HG03097 (cell line): Measurements from ENCODE around the gene FOXB2.
"Not testable (repeated sequence)": the region's sequence is repeated elsewhere in the genome, so short reads cannot be mapped to it uniquely, and the experiment has no call there.

ENCODE experiments used
- ATAC-seq: cut with Tn5 transposase; IDR thresholded peaks from one replicate; pipeline ENCODE4 v1.9.1; 2021; ENCODE audit not compliant: unreplicated experiment, low FRiP score

Gene FOXB2

DNA sequence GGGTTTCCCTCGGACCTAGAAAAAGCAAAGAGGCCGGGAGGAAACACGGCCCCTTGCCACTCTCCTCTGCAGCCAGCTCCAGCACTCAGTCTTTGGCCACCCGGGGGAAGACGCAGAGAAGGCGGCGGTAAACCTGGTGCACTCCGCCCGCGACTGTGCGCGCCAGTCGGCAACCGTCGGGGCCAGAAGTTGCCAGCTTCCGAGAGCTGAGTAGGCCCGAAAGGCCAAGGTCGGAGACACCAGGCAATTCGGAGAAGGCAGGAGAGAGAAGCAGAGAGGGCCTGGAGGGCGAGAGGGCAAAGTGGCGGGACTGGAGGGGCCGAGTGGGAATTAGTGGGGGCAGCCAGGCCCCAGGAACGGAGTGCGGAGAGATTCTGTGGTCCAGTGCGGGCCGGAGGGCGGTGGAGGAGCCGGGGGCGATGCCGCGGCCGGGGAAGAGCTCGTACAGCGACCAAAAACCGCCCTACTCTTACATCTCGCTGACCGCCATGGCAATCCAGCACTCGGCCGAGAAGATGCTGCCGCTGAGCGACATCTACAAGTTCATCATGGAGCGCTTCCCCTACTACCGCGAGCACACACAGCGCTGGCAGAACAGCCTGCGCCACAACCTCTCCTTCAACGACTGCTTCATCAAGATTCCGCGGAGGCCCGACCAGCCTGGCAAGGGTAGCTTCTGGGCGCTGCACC, at the start of gene FOXB2:
FOXB2 (plus strand) TSS at position 420 of the 690 bp plus-strand sequence; CDS start at position 420, 0 bp downstream.
- no peak for ATAC-seq

GRCh38 chr9:76969716-76970115, 49.7 kb upstream of the FOXB2 start:
- no peak for ATAC-seq

- ATAC-seq = not testable (repeated sequence)
Measured at GRCh38 chr9:76978831-76979230, 40.6 kb upstream of the FOXB2 start.

- ATAC-seq = no peak
Measured at GRCh38 chr9:76980566-76980965, 38.9 kb upstream of the FOXB2 start.

DNA sequence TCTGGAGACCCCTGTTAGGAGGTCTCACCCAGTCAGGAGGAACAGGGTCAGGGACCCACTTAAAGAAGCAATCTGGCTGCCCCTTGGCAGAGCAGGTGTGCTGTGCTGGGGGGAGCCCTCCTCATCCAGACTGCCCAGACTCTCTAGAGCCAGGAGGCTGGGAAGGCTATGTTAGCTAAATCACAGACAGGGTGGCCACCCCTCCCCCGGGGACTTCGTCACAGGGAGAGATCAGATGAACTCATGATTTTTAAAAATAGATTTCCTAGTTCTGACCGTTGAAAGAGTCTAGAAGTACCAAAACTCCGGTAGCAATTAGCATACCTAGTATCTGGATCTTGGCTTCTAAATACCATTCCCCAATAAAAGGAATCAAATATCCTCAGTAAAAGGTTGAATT, 35.0 kb upstream of the FOXB2 start:
- no peak for ATAC-seq

- ATAC-seq = no peak
Measured at GRCh38 chr9:76985581-76985980, 33.9 kb upstream of the FOXB2 start.

DNA sequence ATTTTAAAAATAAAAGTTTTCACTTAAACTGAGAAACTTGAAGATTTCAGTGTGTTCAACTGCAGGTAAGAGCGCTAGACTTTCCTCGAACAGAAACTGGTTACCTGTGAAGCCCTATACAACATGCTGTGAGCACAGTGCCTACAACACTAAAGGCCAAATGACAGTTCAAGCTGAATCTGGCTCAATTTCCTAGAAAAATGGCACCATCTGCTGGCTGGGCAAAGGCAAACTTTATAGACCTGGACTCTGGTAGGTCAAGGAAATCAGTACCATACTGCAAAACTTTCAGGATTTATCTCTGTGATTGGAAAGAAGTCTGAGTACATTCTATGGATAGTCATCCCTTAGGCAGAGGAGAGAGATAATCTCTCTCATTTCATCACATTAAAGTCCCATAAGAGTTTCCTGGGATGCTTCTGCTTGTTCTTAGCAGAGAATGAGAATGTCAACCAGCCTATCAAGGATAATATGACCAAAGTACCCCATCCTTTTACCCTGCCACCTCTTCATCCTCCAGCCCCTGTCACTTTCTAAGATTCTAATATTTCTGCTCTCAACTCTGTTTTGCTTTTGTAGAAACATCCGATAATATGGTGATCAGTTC, 31.8 kb upstream of the FOXB2 start:
- ATAC-seq = no peak

DNA sequence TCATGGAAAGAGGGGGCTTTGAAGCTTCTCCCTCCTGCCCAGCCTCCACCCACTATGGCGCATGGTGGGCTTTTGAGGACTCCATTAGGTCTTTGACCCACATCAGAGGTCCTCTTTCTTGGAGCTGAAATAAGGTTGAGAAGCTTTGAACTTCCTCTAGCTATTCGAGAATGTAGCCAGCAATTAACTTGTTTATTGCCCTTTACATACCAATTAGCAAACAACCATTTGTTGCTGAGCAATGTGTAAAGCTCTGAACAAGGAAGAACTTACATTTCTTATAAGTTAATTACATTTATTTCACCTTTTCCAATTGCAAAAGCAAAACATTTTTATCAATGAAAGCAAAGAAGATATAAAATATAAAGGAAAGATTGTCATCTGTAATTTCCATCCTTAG, 30.5 kb upstream of the FOXB2 start:
- no peak for ATAC-seq

- no peak for ATAC-seq
Measured at GRCh38 chr9:76989501-76989900, 30.0 kb upstream of the FOXB2 start.

- no peak for ATAC-seq
Measured at GRCh38 chr9:76996700-76997099, 22.8 kb upstream of the FOXB2 start.

DNA sequence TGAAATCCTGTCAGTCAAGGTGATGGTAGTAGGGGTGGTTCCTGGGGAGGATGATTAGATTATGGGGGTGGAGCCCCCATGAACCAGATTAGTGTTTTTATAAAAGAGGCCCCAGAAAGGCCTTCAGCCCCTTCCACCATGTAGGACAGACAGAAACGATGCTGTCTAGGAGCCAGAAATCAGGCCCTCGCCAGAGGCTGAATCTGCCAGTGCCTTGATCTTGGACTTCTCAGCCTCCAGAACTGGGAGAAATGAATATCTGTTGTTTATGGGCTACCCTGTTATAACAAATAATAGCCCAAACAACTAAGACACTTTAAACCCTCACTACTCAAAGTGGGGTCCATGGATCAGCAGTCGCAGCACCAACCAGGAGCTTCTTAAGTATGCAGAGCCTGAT, 20.2 kb upstream of the FOXB2 start:
- ATAC-seq = no peak

DNA sequence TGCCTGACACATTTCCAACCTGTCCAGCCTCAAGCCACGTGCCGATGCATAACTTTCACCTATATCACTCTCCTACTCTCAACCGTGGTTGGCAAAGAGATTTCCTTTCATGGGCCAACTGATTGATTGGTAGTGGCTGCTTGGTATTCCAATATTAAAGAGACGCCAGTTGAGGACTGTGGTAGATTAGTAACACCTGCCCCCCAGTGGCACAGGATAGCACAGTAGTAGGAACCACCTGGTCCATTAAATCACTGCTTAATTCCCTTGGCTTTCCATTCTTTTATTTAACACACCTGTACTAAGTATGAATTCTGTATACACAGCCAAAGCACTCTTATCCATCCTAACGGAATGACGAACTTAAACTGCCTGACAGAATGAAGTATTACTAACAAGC, 19.1 kb upstream of the FOXB2 start:
- no peak for ATAC-seq

- no peak for ATAC-seq
Measured at GRCh38 chr9:77003366-77003765, 16.1 kb upstream of the FOXB2 start.

DNA sequence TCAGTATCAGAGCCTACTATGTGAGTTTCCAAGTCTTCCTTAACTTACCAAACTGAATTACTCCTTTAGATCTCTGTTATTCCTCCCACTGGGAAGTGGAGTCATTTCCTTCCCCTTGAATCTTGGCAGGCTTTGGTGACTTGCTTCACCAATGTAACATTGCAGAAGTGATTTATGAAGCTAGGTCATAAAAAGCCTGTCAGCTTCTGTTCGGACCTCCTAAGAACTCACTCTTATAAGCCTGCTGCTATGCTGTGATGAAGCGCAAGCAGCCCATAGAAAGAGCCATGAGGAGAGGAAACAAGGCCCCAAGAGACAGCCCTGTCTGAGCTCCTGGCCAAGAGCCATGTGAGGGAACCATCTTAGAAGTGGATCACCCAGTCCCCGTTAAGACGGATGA, 14.2 kb upstream of the FOXB2 start:
- no peak for ATAC-seq

DNA sequence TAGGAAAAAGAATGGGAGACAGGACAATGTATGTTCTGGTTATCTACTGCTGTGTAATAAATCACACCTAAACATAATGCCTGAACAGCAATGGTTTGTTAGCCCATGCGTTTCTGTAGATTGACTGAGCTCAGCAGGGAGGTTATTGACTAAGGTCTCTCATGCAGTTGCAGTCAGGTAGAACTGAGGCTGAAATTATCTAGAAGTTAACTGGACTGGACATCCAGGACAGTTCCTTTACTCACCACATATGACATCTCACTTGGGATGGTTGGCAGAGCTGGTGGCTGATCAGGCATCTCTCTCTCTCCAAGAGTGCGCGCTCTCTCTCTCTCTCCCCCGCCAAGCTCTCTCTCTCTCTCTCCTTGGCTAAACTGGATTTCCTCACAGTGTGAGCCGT, 8.9 kb upstream of the FOXB2 start:
- ATAC-seq = no peak

DNA sequence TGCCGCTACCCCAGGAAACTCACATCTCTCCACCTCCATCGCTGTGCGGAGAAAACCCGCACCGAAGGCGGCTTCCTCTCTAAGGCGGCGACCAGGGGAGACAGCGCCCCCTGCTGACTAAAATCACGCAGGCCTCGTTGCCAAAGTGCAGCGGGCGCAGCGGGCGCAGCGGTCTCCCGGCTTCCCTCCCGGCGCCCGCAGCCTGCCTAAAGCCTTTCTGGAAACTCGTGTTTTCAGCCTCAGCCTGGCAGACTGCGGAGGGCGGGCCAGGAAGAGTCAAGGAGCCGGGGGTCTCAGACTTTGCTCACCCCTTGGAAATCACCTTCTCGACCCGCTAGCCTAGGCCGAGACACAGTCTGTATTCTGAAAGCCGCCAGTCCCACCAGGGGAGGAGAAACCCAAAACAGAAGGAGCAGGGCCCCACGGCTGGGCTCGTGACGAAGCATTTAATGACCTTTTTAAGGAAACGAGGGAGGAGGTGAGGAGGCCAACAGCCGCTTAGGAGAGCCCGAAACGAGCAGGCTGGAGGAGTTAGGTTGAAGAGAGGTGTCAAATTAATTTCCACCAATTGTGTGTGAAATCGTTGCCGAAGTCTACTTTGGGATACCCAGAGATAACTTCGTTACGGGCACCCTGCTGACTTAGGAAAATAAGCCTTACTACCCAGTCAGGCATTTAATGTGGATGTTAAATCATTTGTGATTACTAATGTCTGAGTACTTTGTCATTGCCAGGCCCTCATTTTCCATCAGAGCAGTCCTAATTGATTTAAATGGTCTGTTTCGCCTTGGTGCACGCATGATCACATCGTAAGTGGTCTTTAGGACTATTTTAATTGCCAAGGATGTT, 7.3 kb upstream of the FOXB2 start:
- ATAC-seq = peak; percentile 78

GRCh38 chr9:77013206-77013931, 6.1 kb upstream of the FOXB2 start:
- ATAC-seq = no peak

DNA sequence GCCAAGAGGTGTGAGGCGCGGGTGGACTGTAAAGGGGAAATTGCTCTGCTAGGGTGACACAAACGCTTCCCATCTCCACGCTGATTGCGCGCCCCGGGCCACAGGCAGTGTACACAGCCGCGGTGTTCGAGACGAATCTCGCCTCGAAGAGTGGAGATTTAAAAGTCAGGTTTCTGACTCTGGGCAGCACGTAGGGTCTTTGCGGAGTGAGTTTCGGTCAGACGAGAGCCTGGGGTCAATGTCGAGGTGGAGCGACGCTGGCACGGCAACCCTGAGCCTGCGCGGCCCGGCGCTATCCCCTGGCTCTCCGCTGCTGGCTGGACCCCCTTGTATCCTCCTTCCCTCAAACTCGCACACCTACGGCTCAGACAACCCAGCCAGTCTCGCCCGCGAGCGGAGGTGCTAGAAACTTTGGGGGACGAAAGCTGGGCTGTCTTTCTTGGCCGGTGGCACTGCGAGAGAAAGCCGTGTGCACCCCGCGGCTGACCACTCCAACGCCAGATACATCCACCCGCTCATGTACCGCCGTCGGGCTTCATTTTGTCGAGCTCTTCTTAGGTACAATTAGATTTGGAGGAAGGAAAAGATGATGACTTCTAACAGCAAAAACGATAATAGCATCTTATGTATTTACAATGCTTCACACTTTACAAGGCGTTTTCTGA, 5.4 kb upstream of the FOXB2 start:
- no peak for ATAC-seq

GRCh38 chr9:77014597-77015263, 4.7 kb upstream of the FOXB2 start:
- ATAC-seq = no peak
